GM12878 (cell line): ENCODE data around the gene FAM187B. TPM values are rescaled to one million over a fixed set of nuclear protein-coding genes. Genes with fewer than 3 reads are reported as not detected.

Source experiments
- polyA plus RNA-seq, 11 experiments: library from polyadenylated mRNA; depleted of rRNA in 4 of 11; unstranded in 6 of 11; stranded (reverse) in 5 of 11; fragments of >200 nt; fragmentation: Nextera tagmentation in 4 of 11; fragmentation: Illumina TruSeq in 1 of 11; extraction: Ambion mirVana in 4 of 11; extraction: Trizol in 1 of 11; gene quantifications; 1 replicate in 1 of 11; 2 replicates in 10 of 11; pipeline versions ENCODE4 v1.2.1 to v1.2.3, GENCODE V29; 2011 to 2016; ENCODE audit warnings: inconsistent platforms in 2 of 11, missing spikeins in 2 of 11, low read depth in 1 of 11
- total RNA-seq, 4 experiments: library from RNA; depleted of rRNA in 3 of 4; stranded (reverse); fragments of >200 nt in 3 of 4; fragmentation: Illumina TruSeq in 1 of 4; extraction: Trizol in 1 of 4; gene quantifications; 2 replicates each; pipeline versions ENCODE4 v1.2.1 to v1.2.3, GENCODE V29; 2013 to 2021

The FAM187B gene
- total and polyA plus RNA-seq, 10 of the 15 experiments (the other 5 are each of a cell fraction or from before 2014, with no cell fraction given): 0.05 TPM; not detected in 9

Other genes with a start within 250 kb of the FAM187B start
Only the 7 nearest of the 17 such genes appear.
- 1.0 TPM in 1 of 2 replicates, not detected in the other for gene FXYD1, start 89.9 kb downstream of the FAM187B start, total RNA-seq (2014; rRNA removed)
- gene FXYD1, start 89.9 kb downstream of the FAM187B start, total RNA-seq (2014; rRNA removed; fragmentation: Illumina TruSeq; extraction: Trizol): not detected in 2 replicates
- 1.2 and 1.4 TPM in 2 replicates for gene FXYD1, start 89.9 kb downstream of the FAM187B start, total RNA-seq (2021)
- gene FXYD1, start 89.9 kb downstream of the FAM187B start, polyA plus RNA-seq (2011; rRNA removed): 0.29 and 0.54 TPM in 2 replicates
- gene FXYD1, start 89.9 kb downstream of the FAM187B start, polyA plus RNA-seq (2014; fragmentation: Illumina TruSeq; extraction: Trizol): 0.34 TPM in 1 of 2 replicates, not detected in the other
- gene FXYD1, start 89.9 kb downstream of the FAM187B start, polyA plus RNA-seq (2014; fragmentation: Nextera tagmentation; extraction: Ambion mirVana): not detected
- 0.14 and 0.37 TPM in 2 replicates for gene FXYD1, start 89.9 kb downstream of the FAM187B start, polyA plus RNA-seq (2014; rRNA removed)
- gene FXYD1, start 89.9 kb downstream of the FAM187B start, polyA plus RNA-seq (2016; fragmentation: Nextera tagmentation; extraction: Ambion mirVana): under 1 TPM in 1 of 2 experiments, not detected in 1; 0.44 TPM
- gene FXYD7, start 85.5 kb downstream of the FAM187B start, total RNA-seq (2014; rRNA removed): not detected in 2 replicates
- not detected in 2 replicates for gene FXYD7, start 85.5 kb downstream of the FAM187B start, total RNA-seq (2014; rRNA removed; fragmentation: Illumina TruSeq; extraction: Trizol)
- gene FXYD7, start 85.5 kb downstream of the FAM187B start, total RNA-seq (2021): 0.28 TPM in 1 of 2 replicates, not detected in the other
- 0.07 and 0.12 TPM in 2 replicates for gene FXYD7, start 85.5 kb downstream of the FAM187B start, polyA plus RNA-seq (2011; rRNA removed)
- not detected in 2 replicates for gene FXYD7, start 85.5 kb downstream of the FAM187B start, polyA plus RNA-seq (2014; fragmentation: Illumina TruSeq; extraction: Trizol)
- gene FXYD7, start 85.5 kb downstream of the FAM187B start, polyA plus RNA-seq (2014; fragmentation: Nextera tagmentation; extraction: Ambion mirVana): under 1 TPM in 1 of 2 experiments, not detected in 1; 0.07 TPM
- 0.37 TPM in 1 of 2 replicates, not detected in the other for gene FXYD7, start 85.5 kb downstream of the FAM187B start, polyA plus RNA-seq (2014; rRNA removed)
- not detected for gene FXYD7, start 85.5 kb downstream of the FAM187B start, polyA plus RNA-seq (2016; fragmentation: Nextera tagmentation; extraction: Ambion mirVana)
- 87.9 and 98.5 TPM in 2 replicates for gene FXYD5, start 74.0 kb downstream of the FAM187B start, total RNA-seq (2014; rRNA removed)
- gene FXYD5, start 74.0 kb downstream of the FAM187B start, total RNA-seq (2014; rRNA removed; fragmentation: Illumina TruSeq; extraction: Trizol): 81.3 and 93.1 TPM in 2 replicates
- gene FXYD5, start 74.0 kb downstream of the FAM187B start, total RNA-seq (2021): 94.7 and 106 TPM in 2 replicates
- gene FXYD5, start 74.0 kb downstream of the FAM187B start, polyA plus RNA-seq (2011; rRNA removed): 46.4 and 82.4 TPM in 2 replicates
- 117 and 159 TPM in 2 replicates for gene FXYD5, start 74.0 kb downstream of the FAM187B start, polyA plus RNA-seq (2014; fragmentation: Illumina TruSeq; extraction: Trizol)
- 10 to 100 TPM; 30.0 to 50.9 TPM for gene FXYD5, start 74.0 kb downstream of the FAM187B start, polyA plus RNA-seq (2014; fragmentation: Nextera tagmentation; extraction: Ambion mirVana)
- gene FXYD5, start 74.0 kb downstream of the FAM187B start, polyA plus RNA-seq (2014; rRNA removed): 63.2 and 73.1 TPM in 2 replicates
- 100 to 1,000 TPM; 105 to 118 TPM for gene FXYD5, start 74.0 kb downstream of the FAM187B start, polyA plus RNA-seq (2016; fragmentation: Nextera tagmentation; extraction: Ambion mirVana)
- 36.9 and 48.1 TPM in 2 replicates for gene LSR, start 20.3 kb upstream of the FAM187B start, total RNA-seq (2014; rRNA removed)
- 7.5 and 14.4 TPM in 2 replicates for gene LSR, start 20.3 kb upstream of the FAM187B start, total RNA-seq (2014; rRNA removed; fragmentation: Illumina TruSeq; extraction: Trizol)
- gene LSR, start 20.3 kb upstream of the FAM187B start, total RNA-seq (2021): 44.1 and 48.8 TPM in 2 replicates
- gene LSR, start 20.3 kb upstream of the FAM187B start, polyA plus RNA-seq (2011; rRNA removed): 6.1 and 24.3 TPM in 2 replicates
- gene LSR, start 20.3 kb upstream of the FAM187B start, polyA plus RNA-seq (2014; fragmentation: Illumina TruSeq; extraction: Trizol): 3.3 and 12.4 TPM in 2 replicates
- under 1 TPM; 0.26 to 0.84 TPM for gene LSR, start 20.3 kb upstream of the FAM187B start, polyA plus RNA-seq (2014; fragmentation: Nextera tagmentation; extraction: Ambion mirVana)
- 28.3 and 37.6 TPM in 2 replicates for gene LSR, start 20.3 kb upstream of the FAM187B start, polyA plus RNA-seq (2014; rRNA removed)
- 10 to 100 TPM; 35.7 to 53.9 TPM for gene LSR, start 20.3 kb upstream of the FAM187B start, polyA plus RNA-seq (2016; fragmentation: Nextera tagmentation; extraction: Ambion mirVana)
- gene USF2, start 40.2 kb upstream of the FAM187B start, total RNA-seq (2014; rRNA removed): 80.2 and 94.2 TPM in 2 replicates
- 49.2 and 62.2 TPM in 2 replicates for gene USF2, start 40.2 kb upstream of the FAM187B start, total RNA-seq (2014; rRNA removed; fragmentation: Illumina TruSeq; extraction: Trizol)
- gene USF2, start 40.2 kb upstream of the FAM187B start, total RNA-seq (2021): 131 and 143 TPM in 2 replicates
- gene USF2, start 40.2 kb upstream of the FAM187B start, polyA plus RNA-seq (2011; rRNA removed): 108 and 157 TPM in 2 replicates
- 47.1 and 68.9 TPM in 2 replicates for gene USF2, start 40.2 kb upstream of the FAM187B start, polyA plus RNA-seq (2014; fragmentation: Illumina TruSeq; extraction: Trizol)
- gene USF2, start 40.2 kb upstream of the FAM187B start, polyA plus RNA-seq (2014; fragmentation: Nextera tagmentation; extraction: Ambion mirVana): 1 to 10 TPM in 1 of 2 experiments, under 1 TPM in 1; 0.56 to 2.1 TPM
- gene USF2, start 40.2 kb upstream of the FAM187B start, polyA plus RNA-seq (2014; rRNA removed): 131 and 157 TPM in 2 replicates
- 10 to 100 TPM; 13.4 to 13.6 TPM for gene USF2, start 40.2 kb upstream of the FAM187B start, polyA plus RNA-seq (2016; fragmentation: Nextera tagmentation; extraction: Ambion mirVana)
- 0.45 TPM in 1 of 2 replicates, not detected in the other for gene HAMP, start 53.8 kb upstream of the FAM187B start, total RNA-seq (2014; rRNA removed)
- 0.36 TPM in 1 of 2 replicates, not detected in the other for gene HAMP, start 53.8 kb upstream of the FAM187B start, total RNA-seq (2014; rRNA removed; fragmentation: Illumina TruSeq; extraction: Trizol)
- not detected in 2 replicates for gene HAMP, start 53.8 kb upstream of the FAM187B start, total RNA-seq (2021)
- 0.03 TPM in 1 of 2 replicates, not detected in the other for gene HAMP, start 53.8 kb upstream of the FAM187B start, polyA plus RNA-seq (2011; rRNA removed)
- 0.10 TPM in 1 of 2 replicates, not detected in the other for gene HAMP, start 53.8 kb upstream of the FAM187B start, polyA plus RNA-seq (2014; fragmentation: Illumina TruSeq; extraction: Trizol)
- gene HAMP, start 53.8 kb upstream of the FAM187B start, polyA plus RNA-seq (2014; fragmentation: Nextera tagmentation; extraction: Ambion mirVana): under 1 TPM; 0.58 to 0.71 TPM
- gene HAMP, start 53.8 kb upstream of the FAM187B start, polyA plus RNA-seq (2014; rRNA removed): 0.53 TPM in 1 of 2 replicates, not detected in the other
- under 1 TPM; 0.23 to 0.63 TPM for gene HAMP, start 53.8 kb upstream of the FAM187B start, polyA plus RNA-seq (2016; fragmentation: Nextera tagmentation; extraction: Ambion mirVana)
- gene MAG, start 63.4 kb upstream of the FAM187B start, total RNA-seq (2014; rRNA removed): 0.11 and 0.17 TPM in 2 replicates
- 0.05 and 0.09 TPM in 2 replicates for gene MAG, start 63.4 kb upstream of the FAM187B start, total RNA-seq (2014; rRNA removed; fragmentation: Illumina TruSeq; extraction: Trizol)
- 0.27 and 0.56 TPM in 2 replicates for gene MAG, start 63.4 kb upstream of the FAM187B start, total RNA-seq (2021)
- 0.03 and 0.23 TPM in 2 replicates for gene MAG, start 63.4 kb upstream of the FAM187B start, polyA plus RNA-seq (2011; rRNA removed)
- gene MAG, start 63.4 kb upstream of the FAM187B start, polyA plus RNA-seq (2014; fragmentation: Illumina TruSeq; extraction: Trizol): 0.06 TPM in 2 replicates
- gene MAG, start 63.4 kb upstream of the FAM187B start, polyA plus RNA-seq (2014; fragmentation: Nextera tagmentation; extraction: Ambion mirVana): not detected
- 0.63 and 0.82 TPM in 2 replicates for gene MAG, start 63.4 kb upstream of the FAM187B start, polyA plus RNA-seq (2014; rRNA removed)
- under 1 TPM; 0.16 to 0.23 TPM for gene MAG, start 63.4 kb upstream of the FAM187B start, polyA plus RNA-seq (2016; fragmentation: Nextera tagmentation; extraction: Ambion mirVana)